CD4-positive, alpha-beta T cell treated with Interleukin-17A for 4 hours (primary cell): Measurements from ENCODE around the gene FADD.
A peak's percentile ranks its signal among the peaks of the same experiment; 100 is the strongest.
"Not testable (repeated sequence)": the region's sequence is repeated elsewhere in the genome, so short reads cannot be mapped to it uniquely, and the experiment has no call there.

ENCODE experiments used
- DNase-seq: peaks from one replicate; pipeline ENCODE4 v3.0.0-alpha.2; 2020; ENCODE audit warnings: mixed read lengths

The FADD gene

DNA sequence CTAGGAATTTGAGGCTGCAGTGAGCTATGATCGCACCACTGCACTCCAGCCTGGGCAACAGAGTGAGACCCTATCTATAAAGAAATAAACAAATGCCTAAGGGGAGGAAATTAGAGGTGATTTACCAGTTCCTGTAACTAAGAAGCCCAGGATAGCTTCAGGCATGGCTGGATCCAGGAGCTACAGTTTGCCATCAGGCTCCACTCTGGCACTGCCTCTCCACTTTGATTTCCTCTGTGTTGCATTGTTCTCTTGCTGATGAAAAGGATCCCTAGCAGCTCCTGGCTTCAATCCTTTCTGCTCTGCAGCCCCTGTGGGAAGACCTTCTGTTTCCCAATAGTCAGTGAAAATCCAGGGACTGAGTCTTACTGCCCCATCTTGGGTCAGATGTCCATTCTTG is 20.1 kb upstream of the FADD start:
- DNase-seq = no peak

DNA sequence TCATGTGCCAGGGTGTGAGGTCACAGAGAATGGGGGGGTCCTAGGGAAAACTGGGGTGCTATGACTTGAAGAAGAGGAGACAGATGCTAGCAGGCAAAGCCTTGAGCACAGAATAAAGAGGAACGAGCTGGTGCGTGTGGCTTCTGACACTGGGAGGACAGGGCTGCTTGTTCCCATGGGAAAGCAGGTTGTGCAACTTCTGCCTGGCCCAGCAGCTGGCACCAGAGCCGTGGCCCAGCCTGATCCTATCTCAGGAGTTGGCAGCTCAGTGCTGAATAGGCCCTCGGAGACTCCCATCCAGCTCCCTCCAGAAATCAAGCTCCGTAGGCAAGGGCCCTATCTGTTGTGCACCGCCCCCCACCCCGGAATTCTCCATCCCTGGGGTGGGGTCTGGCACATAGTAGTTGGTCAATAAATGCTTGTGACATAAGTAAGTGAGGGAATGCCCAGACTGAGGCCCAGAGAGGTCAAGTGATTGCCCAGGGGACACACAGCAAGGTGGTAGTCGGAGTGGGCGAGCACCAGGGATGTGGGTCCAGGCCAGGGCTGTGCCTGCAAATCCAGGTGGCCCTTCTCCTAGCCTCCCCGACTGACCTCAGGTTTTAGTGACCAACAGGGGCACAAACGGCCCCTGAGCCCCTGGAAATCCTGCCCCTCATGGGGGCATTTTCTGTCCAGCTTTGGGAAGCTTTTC is 19.5 kb upstream of the FADD start:
- DNase-seq = no peak

DNA sequence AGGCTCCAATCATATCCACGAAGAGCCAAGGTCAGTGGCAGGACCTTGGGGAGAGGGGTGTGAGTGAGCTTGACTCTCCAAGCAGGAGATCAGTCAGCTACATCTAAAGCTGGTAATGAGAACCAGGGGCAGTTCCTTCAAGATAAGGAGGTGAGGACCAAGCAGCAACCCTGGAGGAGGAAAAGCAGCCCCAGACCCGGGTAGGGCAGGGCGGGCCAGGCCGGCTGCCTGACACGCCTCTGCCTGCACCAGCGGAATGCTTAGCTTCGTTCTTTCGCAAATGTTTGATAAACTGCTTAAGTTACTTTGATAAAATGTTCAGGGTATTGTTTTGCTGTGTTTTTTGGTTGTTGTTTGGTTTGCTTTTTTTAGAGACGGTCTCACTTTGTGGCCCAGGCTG is 18.7 kb upstream of the FADD start:
- DNase-seq = no peak

DNA sequence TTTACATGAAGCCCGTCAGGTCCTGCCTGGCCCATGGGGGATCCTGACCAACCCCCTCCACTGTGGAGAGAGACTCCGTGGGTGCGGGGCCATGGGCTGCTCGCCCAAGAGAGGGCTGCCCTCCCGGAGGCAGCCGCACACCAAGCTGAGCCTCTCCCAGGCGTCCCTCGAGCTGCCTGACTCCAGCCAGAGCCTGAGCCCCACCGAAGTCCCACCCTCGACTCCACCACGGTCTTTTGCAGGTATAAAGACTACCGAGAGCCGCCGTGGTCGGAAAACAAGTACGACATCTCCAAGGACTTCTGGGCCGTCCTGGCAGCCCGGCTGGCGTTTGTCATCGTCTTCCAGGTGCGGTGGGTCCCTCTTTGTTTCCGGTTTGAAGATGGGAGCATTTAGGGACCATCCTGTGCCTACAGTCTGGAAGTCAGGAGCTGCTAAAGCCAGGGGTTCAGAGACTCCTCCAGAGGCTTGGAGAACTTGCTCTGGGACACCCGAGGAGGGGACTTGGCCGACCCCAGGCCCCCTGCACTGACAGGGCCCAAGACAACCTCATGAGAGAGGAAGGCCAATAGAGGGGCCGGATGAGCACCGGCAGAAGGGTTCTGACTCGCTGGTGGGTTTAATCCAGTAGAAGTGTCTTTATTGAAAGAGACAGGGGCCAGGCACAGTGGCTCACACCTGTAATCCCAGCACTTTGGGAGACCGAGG is 17.6 kb upstream of the FADD start:
- no peak for DNase-seq

DNA sequence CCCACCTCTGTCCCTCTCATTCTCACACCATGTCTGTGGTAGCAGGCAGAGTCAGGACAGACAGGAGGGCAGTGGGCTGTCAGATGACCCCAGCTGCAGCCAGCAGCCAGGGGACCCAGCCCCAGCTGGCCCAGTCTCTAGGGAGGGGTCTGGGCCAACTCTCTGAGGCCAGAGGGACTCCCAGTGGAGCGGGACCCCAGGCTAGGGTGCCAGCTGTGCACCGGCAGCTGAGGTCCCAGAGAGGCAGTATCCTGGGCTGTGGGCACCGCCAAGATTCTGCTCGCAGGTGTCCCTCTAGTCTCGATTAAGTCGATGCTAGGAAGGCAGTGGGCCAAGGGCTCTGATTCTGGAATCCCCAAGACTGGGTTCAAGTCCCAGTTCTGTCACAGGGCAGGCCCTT is 16.7 kb upstream of the FADD start:
- no peak for DNase-seq

DNA sequence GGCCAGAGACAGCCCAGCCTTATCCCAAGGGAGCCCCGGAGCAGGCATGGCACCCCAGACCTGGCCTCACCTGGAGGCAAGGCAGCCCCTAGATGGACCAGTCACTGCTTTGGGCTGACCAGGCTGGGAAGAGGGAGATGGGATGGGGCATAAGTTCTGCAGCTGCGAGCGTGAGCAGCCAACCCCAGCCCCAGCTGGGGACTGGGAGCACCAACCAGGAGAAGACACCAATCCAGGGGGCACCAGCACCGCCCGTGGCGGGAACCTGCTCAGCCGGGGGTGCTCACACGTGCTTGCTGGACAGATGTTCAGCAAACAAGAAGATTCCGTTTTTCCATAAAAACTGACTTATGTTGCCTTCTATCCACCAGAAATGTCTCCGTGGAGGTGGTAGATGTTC is 16.2 kb upstream of the FADD start:
- DNase-seq = no peak

DNA sequence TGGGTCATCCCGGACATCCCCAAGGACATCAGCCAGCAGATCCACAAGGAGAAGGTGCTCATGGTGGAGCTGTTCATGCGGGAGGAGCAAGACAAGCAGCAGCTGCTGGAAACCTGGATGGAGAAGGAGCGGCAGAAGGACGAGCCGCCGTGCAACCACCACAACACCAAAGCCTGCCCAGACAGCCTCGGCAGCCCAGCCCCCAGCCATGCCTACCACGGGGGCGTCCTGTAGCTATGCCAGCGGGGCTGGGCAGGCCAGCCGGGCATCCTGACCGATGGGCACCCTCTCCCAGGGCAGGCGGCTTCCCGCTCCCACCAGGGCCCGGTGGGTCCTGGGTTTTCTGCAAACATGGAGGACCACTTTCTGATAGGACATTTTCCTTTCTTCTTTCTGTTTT is 15.3 kb upstream of the FADD start:
- DNase-seq = no peak

DNA sequence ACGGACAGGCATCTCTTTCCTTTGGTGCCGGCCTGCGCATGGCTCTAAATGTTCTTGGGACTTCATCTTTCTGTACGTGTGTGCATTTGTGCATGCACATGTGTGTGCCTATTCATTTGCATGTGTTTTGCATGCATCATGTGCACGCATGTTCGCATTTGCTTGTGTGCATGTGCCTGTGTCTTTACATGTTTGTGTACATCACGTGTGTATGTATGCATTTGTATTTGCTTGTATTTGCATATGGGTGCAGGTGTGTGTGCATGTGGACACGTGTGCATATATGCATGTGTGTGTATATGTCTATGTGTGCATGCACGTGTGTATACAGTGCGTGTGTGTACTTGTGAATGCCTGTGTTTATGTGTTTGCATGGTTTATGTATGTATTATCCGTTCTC is 13.5 kb upstream of the FADD start:
- no peak for DNase-seq

DNA sequence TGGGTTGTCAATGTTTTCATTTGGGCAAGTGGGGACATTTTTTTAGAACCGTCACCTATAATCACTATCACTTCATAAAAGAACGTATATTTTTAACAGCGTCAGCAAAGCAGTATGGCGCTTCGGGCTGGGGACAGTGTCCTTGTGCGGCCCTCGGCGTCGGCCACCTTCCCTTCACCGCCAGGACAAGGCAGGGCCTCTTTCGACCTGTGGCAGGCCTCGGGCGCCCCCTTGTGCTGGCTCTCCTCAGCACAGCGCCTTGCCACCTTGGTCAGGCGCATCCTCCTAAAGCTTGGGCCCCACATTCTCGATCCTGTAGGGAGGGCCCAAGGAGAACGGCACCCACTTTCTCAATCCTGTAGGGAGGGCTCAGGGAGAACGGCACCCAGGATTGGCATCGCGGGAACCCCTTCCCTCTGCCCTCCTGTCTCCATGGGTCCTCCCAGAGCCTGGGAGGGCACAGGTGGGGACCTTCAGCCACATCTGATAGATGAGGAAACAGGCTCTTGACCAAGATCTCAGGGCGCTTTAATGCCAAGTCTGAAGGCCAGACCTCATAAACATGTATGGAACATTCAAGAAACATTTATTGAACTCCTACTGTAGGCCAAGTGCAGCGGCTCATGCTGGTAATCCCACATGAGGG is 11.5 kb upstream of the FADD start:
- peak; percentile 68 for DNase-seq

DNA sequence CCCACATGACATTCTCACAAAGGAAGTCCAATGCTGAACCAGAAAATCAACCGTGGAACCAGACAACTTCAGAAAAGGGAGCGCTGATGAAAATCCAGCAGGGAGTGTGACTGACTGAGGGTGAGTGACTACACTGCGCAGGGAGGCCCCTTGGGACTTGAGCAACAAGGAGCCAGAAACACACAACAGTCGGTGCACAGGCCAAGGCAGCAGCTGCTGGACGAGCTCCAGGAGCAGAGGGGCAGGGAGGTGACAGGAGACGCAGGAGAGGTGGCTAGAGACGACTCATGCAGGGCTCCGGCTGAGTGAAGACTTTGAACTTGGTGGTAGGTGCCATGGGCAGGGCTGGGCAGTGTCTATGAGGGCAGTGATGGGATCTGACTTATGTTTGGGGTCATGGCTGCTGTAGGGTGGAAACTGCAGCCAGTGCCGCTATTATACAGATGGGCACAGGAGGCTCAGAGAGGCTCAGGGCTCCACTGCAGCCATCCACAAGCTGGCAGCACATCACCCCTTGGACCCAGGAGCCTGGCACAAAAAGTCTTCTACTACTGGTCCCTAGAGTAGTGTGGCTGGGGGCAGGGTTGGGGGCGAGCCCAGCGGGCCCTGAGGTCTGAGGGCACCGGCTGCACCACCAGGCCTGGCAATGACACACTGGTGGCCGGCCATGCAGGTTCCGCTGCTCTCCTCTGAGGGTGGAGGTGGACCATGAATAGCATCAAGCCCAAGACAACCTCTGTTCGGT is 10.3 kb upstream of the FADD start:
- no peak for DNase-seq

DNA sequence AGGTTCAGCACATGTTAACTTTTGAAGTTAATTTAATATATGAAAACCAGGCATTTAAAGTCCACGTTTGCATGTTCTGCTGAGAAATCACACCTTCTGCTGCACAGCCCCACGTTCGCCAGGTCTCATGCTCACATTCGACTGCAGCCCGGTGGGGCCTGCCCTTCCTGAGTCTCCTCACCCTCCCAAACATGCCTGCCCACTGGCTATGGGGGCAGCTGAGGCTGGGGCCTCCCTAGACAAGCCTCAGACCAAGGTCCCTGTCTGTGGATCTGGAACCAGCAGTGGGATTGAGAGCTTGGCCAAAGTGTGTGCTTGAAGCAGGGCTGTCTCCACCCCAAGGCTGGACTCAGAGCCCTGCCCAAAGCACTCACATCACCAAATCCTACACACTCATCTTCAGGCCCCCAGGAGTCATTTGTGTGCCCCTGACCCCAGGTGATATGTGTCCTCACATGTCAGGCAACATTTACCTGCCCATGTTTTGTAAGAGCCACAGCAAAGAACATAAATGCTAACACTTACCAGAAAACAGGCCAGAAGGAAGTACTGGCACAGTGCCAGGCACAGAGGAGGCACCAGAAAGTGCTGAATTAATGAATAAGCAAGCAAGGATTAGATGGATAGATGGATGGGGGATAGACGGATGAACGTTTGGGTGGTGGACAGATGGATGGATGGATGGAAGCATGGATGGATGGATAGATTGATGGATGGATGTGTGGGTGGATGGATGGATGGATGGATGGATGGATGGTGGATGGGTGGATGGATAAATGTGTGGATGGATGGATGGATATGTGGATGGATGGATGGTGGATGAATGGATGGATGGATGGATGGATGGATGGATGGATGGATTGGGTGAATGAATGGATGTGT is 9.4 kb upstream of the FADD start:
- DNase-seq = no peak

DNA sequence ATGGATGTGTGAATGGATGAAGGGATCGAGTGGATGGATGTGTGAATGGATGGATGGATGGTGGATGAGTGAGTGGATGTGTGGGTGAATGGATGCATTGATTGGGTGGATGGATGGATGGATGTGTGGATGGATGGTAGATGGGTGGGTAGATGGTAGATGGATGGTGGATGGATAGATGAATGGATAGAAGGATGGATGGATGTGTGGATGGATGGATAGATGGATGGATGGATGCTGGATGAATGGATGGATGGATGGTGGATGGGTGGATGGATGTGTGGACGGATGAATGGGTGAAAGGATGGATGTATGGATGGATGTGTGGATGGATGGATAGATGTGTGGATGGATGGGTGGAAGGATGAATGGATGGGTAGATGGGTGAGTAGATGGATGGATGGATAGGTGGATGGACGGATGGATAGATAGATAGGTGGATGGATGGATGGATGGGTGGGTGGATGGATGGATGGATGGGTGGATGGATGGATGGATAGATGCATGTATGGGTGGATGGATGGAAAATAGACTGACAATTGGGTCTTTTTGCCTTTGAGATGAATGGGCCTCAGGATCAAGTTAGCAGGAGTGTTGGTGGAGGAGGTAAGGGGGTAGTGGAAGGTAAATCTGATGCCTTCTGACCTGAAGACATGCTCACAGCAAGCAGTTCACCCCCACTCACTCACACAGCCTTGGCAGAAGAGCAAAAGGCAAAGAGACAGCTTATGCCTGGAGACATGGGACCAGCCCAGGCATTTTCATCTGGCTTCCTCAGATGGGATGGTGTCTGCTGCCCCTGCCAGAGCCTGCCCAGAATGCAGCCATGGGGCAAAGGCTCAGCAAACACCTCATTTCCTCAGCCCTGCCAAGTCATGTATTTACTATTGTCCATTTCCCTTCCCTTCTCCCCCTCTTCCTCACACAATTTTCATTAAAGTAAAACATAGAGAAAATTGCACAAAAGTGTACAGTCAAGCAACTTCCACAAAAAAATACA is 8.0 kb upstream of the FADD start:
- no peak for DNase-seq

DNA sequence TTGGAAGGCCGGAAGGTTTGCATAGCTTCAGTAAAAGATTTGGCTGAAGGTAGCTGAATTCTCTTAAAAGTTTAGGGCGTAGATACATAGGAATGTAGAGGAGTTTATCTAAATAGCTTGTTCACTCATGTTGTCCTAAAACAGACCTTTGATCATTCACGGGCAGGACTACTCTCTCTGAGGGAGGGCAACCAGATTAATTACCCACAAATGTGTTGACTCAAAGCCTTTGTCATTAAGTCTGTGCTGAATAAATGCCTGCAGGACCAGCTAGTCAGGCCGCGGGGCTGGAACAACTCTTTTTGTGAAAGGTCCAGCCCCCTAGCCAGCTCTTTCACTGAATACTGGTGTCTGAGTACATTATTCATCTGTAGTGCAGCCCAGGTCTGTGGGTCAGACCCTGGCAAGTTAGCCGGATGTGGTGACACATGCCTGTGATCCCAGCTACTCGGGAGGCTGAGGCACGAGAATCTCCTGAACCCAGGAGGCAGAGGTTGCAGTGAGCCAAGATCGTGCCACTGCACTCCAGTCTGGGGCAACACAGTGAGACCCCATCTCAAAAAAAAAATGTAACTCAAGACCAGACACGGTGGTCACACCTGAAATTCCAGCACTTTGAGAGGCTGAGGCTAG is 2.8 kb upstream of the FADD start:
- no peak for DNase-seq

DNA sequence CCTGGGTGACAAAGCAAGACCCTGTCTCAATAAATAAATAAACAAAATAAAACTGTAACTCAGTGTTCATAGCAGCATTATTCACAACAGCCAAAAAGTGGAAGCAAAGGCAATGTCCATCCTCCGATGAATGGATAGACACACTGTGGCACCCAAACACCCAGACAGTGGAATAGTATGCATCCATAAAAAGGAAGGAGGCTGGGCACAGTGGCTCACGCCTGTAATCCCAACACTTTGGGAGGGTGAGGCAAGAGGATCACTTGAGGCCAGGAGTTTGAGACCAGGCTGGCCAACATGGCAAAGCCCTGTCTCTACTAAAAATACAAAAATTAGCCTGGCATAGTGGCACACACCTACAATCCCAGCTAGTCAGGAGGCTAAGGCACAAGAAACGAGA is 2.0 kb upstream of the FADD start:
- DNase-seq = not testable (repeated sequence)

DNA sequence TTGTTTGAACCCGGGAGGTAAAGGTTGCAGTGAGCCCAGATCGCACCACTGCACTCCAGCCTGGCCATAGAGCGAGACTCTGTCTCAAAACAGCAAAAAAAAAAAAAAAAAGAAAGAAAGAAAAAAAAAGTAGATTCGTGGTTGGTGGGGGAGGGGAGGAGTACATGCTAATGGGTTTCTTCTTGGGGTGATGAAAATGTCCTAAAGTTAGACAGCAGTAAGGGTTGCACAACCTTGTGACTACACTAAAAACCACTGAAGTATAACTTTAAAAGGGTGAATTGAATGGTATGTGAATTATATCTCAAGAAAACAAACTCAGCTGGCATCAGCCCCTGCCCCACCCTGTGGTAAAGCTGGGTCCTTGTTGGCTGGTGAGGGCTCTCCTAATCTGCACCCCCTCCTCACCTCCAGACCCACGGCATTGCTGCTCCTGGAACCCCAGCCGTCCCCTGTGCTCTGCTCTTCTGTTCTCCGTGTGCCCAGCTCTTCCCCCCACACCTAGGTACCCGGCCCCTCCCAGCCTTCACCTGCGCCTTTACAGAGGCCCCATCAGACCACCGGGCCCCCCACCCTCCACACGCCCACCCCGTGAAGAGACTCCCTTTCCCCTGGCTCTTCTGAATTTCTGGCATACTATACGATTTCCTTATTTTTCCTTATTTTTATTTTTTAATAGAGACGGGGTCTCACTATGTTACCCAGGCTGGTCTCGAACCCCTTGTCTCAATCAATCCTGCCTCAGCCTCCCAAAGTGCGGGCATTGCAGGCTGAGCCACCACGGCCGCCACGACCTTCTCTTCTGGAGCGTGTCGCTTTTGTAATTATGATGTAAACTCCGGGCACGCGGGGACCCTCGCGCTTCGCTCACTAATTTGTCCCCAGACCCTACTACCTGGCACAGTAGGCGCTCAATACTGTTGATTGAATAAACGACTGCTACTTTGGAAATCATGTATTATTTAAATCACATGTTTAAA is 924 bp upstream of the FADD start:
- DNase-seq = no peak

DNA sequence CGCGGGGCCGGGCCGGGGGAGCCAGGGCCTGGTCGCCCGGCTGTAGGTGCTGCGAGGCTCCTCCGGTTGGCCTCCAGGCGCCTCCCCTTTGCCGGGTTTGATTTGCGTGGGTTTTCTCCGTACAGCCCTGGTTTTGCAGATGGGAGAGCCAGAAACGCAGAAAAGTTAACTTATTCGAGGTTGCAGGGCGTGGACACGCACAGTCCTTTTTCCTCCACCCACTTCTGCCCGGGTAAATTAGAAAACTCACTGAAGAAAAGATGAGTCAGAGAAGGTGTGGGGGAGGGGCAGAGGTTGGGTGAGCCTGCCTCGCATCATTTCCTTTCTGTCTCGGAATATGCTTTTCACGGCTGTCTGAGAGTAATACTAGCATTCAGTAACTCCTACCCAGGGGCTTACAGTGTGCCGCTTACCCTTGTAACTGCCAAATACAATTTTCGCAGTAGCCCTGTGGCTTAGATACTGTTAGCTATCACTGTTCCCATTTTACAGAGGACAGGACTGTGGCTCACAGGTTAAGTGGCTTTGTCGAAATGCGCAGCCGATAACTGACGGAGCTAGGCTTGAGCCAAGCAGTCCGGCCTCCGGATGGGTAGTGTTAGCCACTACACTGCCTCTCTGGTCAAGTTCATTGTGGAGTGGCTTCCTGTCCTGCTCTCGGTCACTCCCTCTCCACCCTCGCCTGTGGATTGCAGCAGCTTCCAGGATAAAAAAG is 812 bp downstream of the FADD start:
- peak; percentile 98 for DNase-seq

DNA sequence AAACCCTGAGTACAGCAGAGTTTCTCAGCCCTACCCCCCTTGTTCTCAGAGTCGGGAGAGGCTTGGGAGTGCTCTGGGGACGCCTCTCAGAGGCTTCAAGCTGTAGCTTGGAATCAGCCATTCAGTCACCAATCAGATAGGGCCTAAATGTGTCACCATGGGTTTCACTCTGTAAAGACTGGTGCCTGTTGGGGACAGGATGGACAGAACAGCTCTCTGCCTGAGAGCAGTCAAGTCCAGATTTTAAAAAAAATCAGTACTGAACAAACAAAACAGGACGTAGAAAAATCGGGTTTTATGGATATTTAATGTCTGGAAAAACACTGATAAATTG is 1.3 kb downstream of the FADD start:
- no peak for DNase-seq

DNA sequence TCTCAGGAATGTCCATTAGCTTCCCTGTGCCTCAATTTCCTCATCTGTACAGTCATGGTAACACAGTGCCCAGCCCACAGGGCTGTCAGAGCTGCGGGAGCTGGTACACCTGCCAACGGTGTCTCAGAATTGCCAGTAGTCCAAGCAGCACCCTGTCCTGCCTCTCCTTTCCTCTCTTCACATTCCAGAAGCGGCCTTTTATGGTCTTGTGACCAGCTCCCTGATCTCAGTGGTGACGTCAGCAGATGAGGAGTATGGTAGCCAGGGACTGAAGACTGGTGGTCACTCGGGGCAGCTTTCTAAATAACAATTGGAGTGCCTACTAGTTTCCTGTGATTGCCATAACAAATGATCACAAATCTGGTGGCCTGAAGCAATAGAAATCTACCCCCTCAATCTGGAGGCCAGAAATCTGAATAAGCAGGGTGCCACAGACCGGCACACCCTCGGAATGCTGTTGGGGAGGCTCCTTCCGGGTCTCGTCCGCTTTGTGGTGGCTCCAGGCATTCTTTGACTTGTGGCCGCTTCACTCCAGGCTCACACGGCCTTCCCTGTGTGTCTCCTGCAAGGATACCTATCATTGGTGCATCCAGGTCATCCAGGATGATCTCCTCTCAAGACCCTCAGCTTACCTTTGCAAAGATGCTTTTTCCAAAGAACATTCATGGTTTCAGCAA is 2.1 kb downstream of the FADD start:
- DNase-seq = no peak
